HepG2 (cell line): ENCODE measurements around the gene RORC. TPM values are rescaled to one million over a fixed set of nuclear protein-coding genes. Genes with fewer than 3 reads are reported as not detected.

Source experiments
- ATAC-seq: fragments of 200-7000 bp; cut with Tn5 transposase; 3 replicates; pipeline ENCODE4 v1.9.1; 2020; ENCODE audit warnings: mild to moderate bottlenecking, moderate library complexity
- BruUV-seq: library from RNA; stranded (reverse); fragments of 400-500 nt; replicated peaks from 2 replicates; lab custom pipeline; 2021; lab: Mats Ljungman, UMichigan
- CTCF ChIA-PET: fragments of 300-600 bp; formaldehyde crosslinking; extraction: SDS; loops from one replicate; lab custom pipeline; 2021; ENCODE audit warnings: low total read pairs, inconsistent platforms, low intra/inter-chr PET ratio; lab: Yijun Ruan, JAX
- POLR2A ChIA-PET: fragments of 350-600 bp; sonication (Branson Sonifier 250); formaldehyde crosslinking; loops from one replicate; lab custom pipeline; 2020; ENCODE audit warnings: antibody characterized with exemption, inconsistent platforms; lab: Yijun Ruan, JAX
- DNase-seq: peaks from one replicate; pipeline ENCODE4 v3.0.0-alpha.2; 2015; ENCODE audit warnings: low spot score
- FAIRE-seq: peaks from 3 replicates; lab custom pipeline; 2011; peaks lifted over from hg19 to GRCh38; lab: Jason Lieb, UNC
- H2AFZ ChIP-seq: one replicate; pipeline ENCODE4 v1.6.1; 2011; ENCODE audit warnings: low read length, inconsistent platforms
- H3K27ac ChIP-seq: fragments of 300-600 bp; 3 replicates; pipeline ENCODE4 v1.8.0; 2011; ENCODE audit warnings: mixed run types, mild to moderate bottlenecking, mixed read lengths, low read length, inconsistent platforms; ENCODE audit not compliant: insufficient read depth; ENCODE audit errors: extremely low read length
- H3K27me3 ChIP-seq, 2 experiments: fragments of 200-600 bp in 1 of 2; 2 replicates in 1 of 2; 3 replicates in 1 of 2; pipeline versions ENCODE4 v1.6.0 to v1.8.0; 2011; ENCODE audit warnings: low read length in 2 of 2, mild to moderate bottlenecking in 2 of 2, moderate library complexity in 2 of 2, inconsistent platforms in 1 of 2; ENCODE audit not compliant: insufficient read depth in 2 of 2, control insufficient read depth in 1 of 2
- H3K36me3 ChIP-seq, 2 experiments: fragments of 200-600 bp in 1 of 2; replicated peaks in 1 of 2; 2 replicates in 1 of 2; 3 replicates in 1 of 2; pipeline versions ENCODE4 v1.5.1 to v1.8.0; 2011; ENCODE audit warnings: low read length in 2 of 2, inconsistent platforms in 1 of 2; ENCODE audit not compliant: insufficient read depth in 2 of 2, control insufficient read depth in 1 of 2
- H3K4me1 ChIP-seq: 2 replicates; pipeline ENCODE4 v1.5.1; 2012; ENCODE audit warnings: low read length, inconsistent platforms; ENCODE audit not compliant: insufficient read depth
- H3K4me2 ChIP-seq: 2 replicates; pipeline ENCODE4 v1.6.0; 2011; ENCODE audit warnings: low read depth, low read length, inconsistent platforms
- H3K4me3 ChIP-seq, 3 experiments: fragments of 200-600 bp in 1 of 3; sonication (generic), shearing (Covaris generic) in 1 of 3; replicated peaks in 1 of 3; 2 replicates each; pipeline ENCODE4 v1.5.1; 2011 to 2016; ENCODE audit warnings: low read length in 3 of 3, inconsistent platforms in 2 of 3, low read depth in 2 of 3, mild to moderate bottlenecking in 2 of 3, control low read depth in 1 of 3, mixed read lengths in 1 of 3; ENCODE audit not compliant: insufficient read depth in 1 of 3
- H3K79me2 ChIP-seq: one replicate; pipeline ENCODE4 v1.6.1; 2011; ENCODE audit warnings: low read length, inconsistent platforms; ENCODE audit not compliant: insufficient read depth
- H3K9ac ChIP-seq: 2 replicates; pipeline ENCODE4 v1.6.0; 2011; ENCODE audit warnings: mild to moderate bottlenecking, low read depth, low read length, inconsistent platforms; ENCODE audit not compliant: insufficient read depth
- H3K9me3 ChIP-seq: 2 replicates; pipeline ENCODE4 v1.5.1; 2012; ENCODE audit warnings: mild to moderate bottlenecking, low read length
- H4K20me1 ChIP-seq: 2 replicates; pipeline ENCODE4 v1.6.0; 2011; ENCODE audit warnings: inconsistent platforms, mild to moderate bottlenecking, low read length, moderate library complexity; ENCODE audit not compliant: insufficient read depth
- ASH2L ChIP-seq: fragments of 300-600, 200-600 bp; sonication (generic); IDR thresholded peaks from 2 replicates; pipeline ENCODE4 v1.7.0; 2017; ENCODE audit warnings: low read depth, mild to moderate bottlenecking, moderate library complexity, mixed read lengths, low read length; ENCODE audit not compliant: insufficient read length
- HIVEP1 ChIP-seq: sonication (generic); formaldehyde crosslinking; IDR thresholded peaks from 2 replicates; pipeline ENCODE4 v1.4.0; 2020; ENCODE audit warnings: mild to moderate bottlenecking, missing genetic modification reagents
- MAFK ChIP-seq, 2 experiments: IDR thresholded peaks in 1 of 2; conservative IDR thresholded peaks in 1 of 2; 2 replicates each; pipeline ENCODE4 v1.6.1; 2011; ENCODE audit warnings: improper control_type of control experiment in 2 of 2, low read length in 2 of 2
- MBD4 ChIP-seq: IDR thresholded peaks from 2 replicates; pipeline ENCODE4 v1.6.1; 2012; ENCODE audit warnings: low read length, inconsistent platforms, borderline replicate concordance
- STAT5B ChIP-seq: sonication (generic); formaldehyde crosslinking; IDR thresholded peaks from 2 replicates; pipeline ENCODE4 v1.4.0; 2020; ENCODE audit warnings: missing genetic modification reagents
- ZNF503 ChIP-seq: sonication (generic); formaldehyde crosslinking; IDR thresholded peaks from 2 replicates; pipeline ENCODE4 v1.4.0; 2020; ENCODE audit warnings: missing genetic modification reagents
- ZNF703 ChIP-seq: sonication (generic); formaldehyde crosslinking; IDR thresholded peaks from 2 replicates; pipeline ENCODE4 v1.5.1; 2020; ENCODE audit warnings: missing genetic modification reagents, mild to moderate bottlenecking, moderate library complexity, borderline replicate concordance
- ZNF879 ChIP-seq: sonication (generic); formaldehyde crosslinking; IDR thresholded peaks from 2 replicates; pipeline ENCODE4 v1.8.1; 2023; ENCODE audit warnings: missing genetic modification reagents
- in situ Hi-C: cut with HindIII; loops from 2 replicates; pipeline ENCODE4 v1.10.0; 2017; ENCODE audit warnings: low pct_unique_long_range_greater_than_20kb; ENCODE audit not compliant: extremely low pct_ligation_motif_present
- intact Hi-C: fragments of 100-400 bp; cut with micrococcal nuclease; formaldehyde crosslinking; loops from one replicate; pipeline ENCODE4 v1.10.0; 2022; ENCODE audit not compliant: unreplicated experiment
- polyA plus RNA-seq, 8 experiments: library from polyadenylated mRNA; depleted of rRNA in 3 of 8; stranded (reverse) in 7 of 8; unstranded in 1 of 8; fragments of >200 nt; fragmentation: Illumina TruSeq in 4 of 8; extraction: Trizol in 4 of 8; gene quantifications; 2 replicates each; pipeline versions ENCODE4 v1.2.1 to v1.2.3, GENCODE V29; 2011 to 2016; ENCODE audit warnings: low read depth in 4 of 8, missing spikeins in 1 of 8, mixed read lengths in 1 of 8; ENCODE audit not compliant: insufficient read depth in 1 of 8
- total RNA-seq, 5 experiments: library from RNA; depleted of rRNA; stranded (reverse); fragments of >200 nt; fragmentation: Illumina TruSeq; extraction: Trizol; gene quantifications; 2 replicates each; pipeline ENCODE4 v1.2.3, GENCODE V29; 2016; ENCODE audit warnings: low read depth in 1 of 5

Gene RORC
- total and polyA plus RNA-seq, 2 of the 13 experiments (the other 11 are each of a cell fraction or from before 2014, with no cell fraction given): 2.5 to 6.5 TPM

- ATAC-seq (no peak), DNase-seq (no peak), FAIRE-seq (no peak)
- H3K4me3 ChIP-seq: no peak overlapping the region
- no peak overlapping the region for H3K4me2 ChIP-seq
- no peak overlapping the region for H2AFZ ChIP-seq
- no peaks in the 10 kb centered on the region for H3K36me3 ChIP-seq
- no peak overlapping the region for H3K27ac ChIP-seq
- no peak overlapping the region for H3K9ac ChIP-seq
- H4K20me1 ChIP-seq: no peaks in the 10 kb centered on the region
- in situ Hi-C loops (no loop called here), intact Hi-C loops (no loop called here)
- TF ChIP-seq STAT5B (CRISPR knock-in tag) (no peak), ASH2L (no peak), MAFK (conservative IDR thresholded peaks at IDR 0.05 in 1 of 2, IDR thresholded peaks at IDR 0.05 in 1 of 2; ENCODE audit: low read length in 2 of 2) (no peak), ZNF879 (CRISPR knock-in tag) (no peak), ZNF703 (CRISPR knock-in tag) (no peak), MBD4 (no peak), ZNF503 (CRISPR knock-in tag) (no peak), HIVEP1 (CRISPR knock-in tag) (no peak)
- BruUV-seq: no TSS peak
- no peaks in the 10 kb centered on the region for H3K79me2 ChIP-seq
- ChIA-PET CTCF (no interaction called here), POLR2A (no interaction called here)
- H3K27me3 ChIP-seq: peaks cover 6 to 58% of the 10 kb centered on the region in 2 experiments; a peak in 3 of 5 replicates
- H3K4me1 ChIP-seq: peaks cover 9% of the 10 kb centered on the region
- no peaks in the 10 kb centered on the region for H3K9me3 ChIP-seq
These were observed 18.3 kb upstream of the RORC start for GRCh38 chr1:151849871-151850270.
